Right lobe of liver (tissue), 6 donors: ENCODE measurements around the gene ITPR1. TPM values are rescaled to one million over a fixed set of nuclear protein-coding genes. Genes with fewer than 3 reads are reported as not detected.
A peak's percentile ranks its signal among the peaks of the same experiment; 100 is the strongest.

Source experiments
- ATAC-seq, 4 donors: fragments of 200-7000 bp; cut with Tn5 transposase; one replicate each; pipeline ENCODE4 v1.9.1; 2020; ENCODE audit warnings: mild to moderate bottlenecking in 4 of 4, moderate library complexity in 4 of 4
- DNase-seq, 3 donors: peaks; one replicate each; pipeline ENCODE4 v3.0.0-alpha.2; 2020
- H3K27ac ChIP-seq, 3 donors: fragments of 200-600 bp; one replicate each; pipeline ENCODE4 v1.8.0; 2022
- H3K27me3 ChIP-seq, 2 donors: fragments of 200-600 bp; one replicate each; pipeline ENCODE4 v1.8.0; 2022
- H3K36me3 ChIP-seq, 4 donors: fragments of 200-600 bp; sonication (generic) in 1 of 4; one replicate each; pipeline versions ENCODE4 v1.5.1 to v1.8.0; 2017 to 2022; ENCODE audit warnings: control low read depth in 1 of 4
- H3K4me1 ChIP-seq, 4 donors: fragments of 200-600 bp; sonication (generic) in 1 of 4; one replicate each; pipeline versions ENCODE4 v1.5.1 to v1.8.0; 2017 to 2022; ENCODE audit warnings: control low read depth in 1 of 4
- H3K4me3 ChIP-seq, 3 donors: fragments of 200-600 bp; one replicate each; pipeline ENCODE4 v1.8.0; 2022
- H3K9me3 ChIP-seq, 4 donors: fragments of 200-600 bp; sonication (generic) in 1 of 4; one replicate each; pipeline versions ENCODE4 v1.5.1 to v1.8.0; 2017 to 2022; ENCODE audit warnings: control low read depth in 1 of 4
- CTCF ChIP-seq, 4 donors: fragments of 200-600 bp in 3 of 4; fragments of 450-650 bp in 1 of 4; IDR thresholded peaks; one replicate each; pipeline versions ENCODE4 v1.5.1 to v1.8.0; 2016 to 2022; ENCODE audit warnings: antibody characterized with exemption in 4 of 4, mild to moderate bottlenecking in 2 of 4
- POLR2A ChIP-seq: fragments of 450-650 bp; IDR thresholded peaks from one replicate; pipeline ENCODE4 v1.6.1; 2017; ENCODE audit warnings: antibody characterized with exemption, mild to moderate bottlenecking
- WGBS: methylation state at CpG from one replicate; pipeline ENCODE4 v1.1.6; 2018; ENCODE audit warnings: low coverage, low lambda C conversion rate; ENCODE audit not compliant: insufficient coverage; ENCODE audit errors: missing lambda C conversion rate; 5-methylcytosine and 5-hydroxymethylcytosine counted together
- intact Hi-C, 2 donors: fragments of 100-400 bp; cut with DNase I; formaldehyde crosslinking; loops; one replicate each; pipeline versions ENCODE4 v1.11.2 to v1.14.1; 2022
- total RNA-seq, 6 experiments: library from RNA; depleted of rRNA in 2 of 6; stranded (reverse); fragments of >200 nt in 2 of 6; fragmentation: NEBNext Ultra II Directional in 3 of 6; extraction: Animal tissue kit (Norgen Biotek cat#: 25700) in 3 of 6; gene quantifications; one replicate each; pipeline versions ENCODE4 v1.1.0 to v1.2.4, GENCODE V29; 2016 to 2023
- donor health status: DM: no; HTN: yes; CAD: no.
- donor health status: DM: no; HTN: no; CAD: no.
- donor health status: DM: no; HTN: no; CAD: no.
- donor health status: DM: no; HTN: yes; CAD: no.
- donor health status: DM: no; HTN: yes; CAD: no.

Gene ITPR1
- total RNA-seq, 6 experiments from 2014 or later = 6.5 to 16.2 (median 11.5) TPM

GRCh38 chr3:4841776-4842440 lies 348.8 kb downstream of the ITPR1 start:
- intact Hi-C loops = no loop called here
- ATAC-seq (no peak), DNase-seq (no peak)
- H3K9me3 ChIP-seq = no peaks in the 10 kb centered on the region
- TF ChIP-seq CTCF (IDR thresholded peaks at IDR 0.05) = no peak
- no peak for TF ChIP-seq POLR2A
- WGBS = 91% methylated on average over 3 of the region's 3 CpGs
- H3K4me1 ChIP-seq = no peaks in the 10 kb centered on the region
- H3K36me3 ChIP-seq = no peaks in the 10 kb centered on the region
- H3K4me3 ChIP-seq = no peak overlapping the region
- no peaks in the 10 kb centered on the region for H3K27me3 ChIP-seq
- H3K27ac ChIP-seq = no peak overlapping the region

- WGBS = 94% methylated on average over 5 of the region's 5 CpGs
- Histone ChIP-seq H3K36me3 (no peaks in the 10 kb centered on the region), H3K4me1 (no peaks in the 10 kb centered on the region), H3K27ac (no peak overlapping the region), H3K4me3 (no peak overlapping the region), H3K27me3 (no peaks in the 10 kb centered on the region), H3K9me3 (no peaks in the 10 kb centered on the region)
- intact Hi-C loops = no loop called here
- no peak for TF ChIP-seq CTCF (IDR thresholded peaks at IDR 0.05)
- TF ChIP-seq POLR2A = no peak
- DNase-seq = no peak
- ATAC-seq = no peak
Measured at GRCh38 chr3:4843619-4844018, 350.5 kb downstream of the ITPR1 start.

GRCh38 chr3:4845882-4846281 lies 352.7 kb downstream of the ITPR1 start:
- TF ChIP-seq CTCF (IDR thresholded peaks at IDR 0.05) (no peak), POLR2A (no peak)
- ATAC-seq (peak in 1 of 4 donors; percentile 31), DNase-seq (no peak)
- no peaks in the 10 kb centered on the region for H3K36me3 ChIP-seq
- 45% methylated on average over 3 of the region's 3 CpGs for WGBS
- no peak overlapping the region for H3K4me3 ChIP-seq
- H3K27ac ChIP-seq = no peak overlapping the region
- H3K4me1 ChIP-seq = no peaks in the 10 kb centered on the region
- H3K27me3 ChIP-seq = no peaks in the 10 kb centered on the region
- H3K9me3 ChIP-seq = no peaks in the 10 kb centered on the region
- intact Hi-C loops = no loop called here

- ATAC-seq (no peak), DNase-seq (no peak)
- intact Hi-C loops = no loop called here
- no peaks in the 10 kb centered on the region for H3K9me3 ChIP-seq
- no peak overlapping the region for H3K4me3 ChIP-seq
- H3K36me3 ChIP-seq = no peaks in the 10 kb centered on the region
- H3K4me1 ChIP-seq = no peaks in the 10 kb centered on the region
- 88% methylated on average over 4 of the region's 4 CpGs for WGBS
- no peaks in the 10 kb centered on the region for H3K27me3 ChIP-seq
- TF ChIP-seq CTCF (IDR thresholded peaks at IDR 0.05) = no peak
- H3K27ac ChIP-seq = no peak overlapping the region
Measured at GRCh38 chr3:4846543-4846942, 353.4 kb downstream of the ITPR1 start.
